A673 (cell line): ENCODE data around the gene UROS. TPM values are rescaled to one million over a fixed set of nuclear protein-coding genes. Genes with fewer than 3 reads are reported as not detected.

ENCODE experiments used
- BruUV-seq: library from RNA; stranded (reverse); fragments of 400-500 nt; replicated peaks from 2 replicates; lab custom pipeline; 2021; lab: Mats Ljungman, UMichigan
- CTCF ChIA-PET: fragments of 300-600 bp; sonication (Branson Sonifier 250); formaldehyde crosslinking; loops from one replicate; lab custom pipeline; 2022; ENCODE audit warnings: antibody characterized with exemption; lab: Charles Lee
- POLR2A ChIA-PET: fragments of 300-600 bp; sonication (Branson Sonifier 250); formaldehyde crosslinking; loops from one replicate; lab custom pipeline; 2022; ENCODE audit warnings: antibody characterized with exemption; ENCODE audit not compliant: low non-redundant PET; lab: Charles Lee
- DNase-seq: peaks from one replicate; pipeline ENCODE4 v3.0.0-alpha.2; 2015; ENCODE audit warnings: low spot score
- H3K27ac ChIP-seq: fragments of 200-600 bp; sonication (generic); 2 replicates; pipeline ENCODE4 v1.5.1; 2016; ENCODE audit warnings: mixed run types, low read depth, mild to moderate bottlenecking, mixed read lengths, antibody characterized with exemption, low read length; ENCODE audit not compliant: poor library complexity, severe bottlenecking
- H3K27me3 ChIP-seq: fragments of 200-600 bp; sonication (generic); replicated peaks from 2 replicates; pipeline ENCODE4 v1.6.1; 2017; ENCODE audit warnings: mixed run types, low read depth, mild to moderate bottlenecking, mixed read lengths, antibody characterized with exemption, low read length; ENCODE audit not compliant: insufficient read depth, poor library complexity
- H3K36me3 ChIP-seq: fragments of 200-600 bp; sonication (generic); 2 replicates; pipeline ENCODE4 v1.6.1; 2016; ENCODE audit warnings: mixed run types, mild to moderate bottlenecking, mixed read lengths, antibody characterized with exemption, low read length; ENCODE audit not compliant: insufficient read depth, poor library complexity, severe bottlenecking
- H3K4me1 ChIP-seq: fragments of 200-600 bp; sonication (generic); 2 replicates; pipeline ENCODE4 v1.6.1; 2017; ENCODE audit warnings: mixed run types, mild to moderate bottlenecking, mixed read lengths, antibody characterized with exemption, low read length; ENCODE audit not compliant: insufficient read depth, poor library complexity, severe bottlenecking
- H3K4me3 ChIP-seq: fragments of 200-600 bp; sonication (generic); 2 replicates; pipeline ENCODE4 v1.5.1; 2016; ENCODE audit warnings: low read depth, mixed run types, mild to moderate bottlenecking, mixed read lengths, low read length; ENCODE audit not compliant: poor library complexity, severe bottlenecking
- H3K9me3 ChIP-seq: fragments of 200-600 bp; sonication (generic); 2 replicates; pipeline ENCODE4 v1.6.1; 2016; ENCODE audit warnings: mixed run types, low read depth, mild to moderate bottlenecking, mixed read lengths, antibody characterized with exemption, low read length; ENCODE audit not compliant: poor library complexity, severe bottlenecking
- EZH2 ChIP-seq: fragments of 200-600 bp; sonication (generic); IDR thresholded peaks from 2 replicates; pipeline ENCODE4 v1.6.1; 2017; ENCODE audit warnings: borderline replicate concordance, low read depth, mild to moderate bottlenecking, mixed read lengths, antibody characterized with exemption, low read length; ENCODE audit not compliant: poor library complexity, severe bottlenecking
- intact Hi-C: fragments of 100-400 bp; cut with micrococcal nuclease; formaldehyde crosslinking; loops from one replicate; pipeline ENCODE4 v1.10.0; 2022; ENCODE audit not compliant: unreplicated experiment
- total RNA-seq: library from RNA; stranded (reverse); gene quantifications from 2 replicates; pipeline ENCODE4 v1.2.3, GENCODE V29; 2021
- TF ChIP-seq, protein P1 (sequence below): fragments of 300-800, 200-600 bp; sonication (generic); conservative IDR thresholded peaks from 2 replicates; pipeline ENCODE4 v1.5.1; 2017; ENCODE audit warnings: low read depth, mild to moderate bottlenecking, antibody characterized with exemption, low read length, moderate library complexity, mixed read lengths

The UROS gene
- total RNA-seq, 1 experiment from 2014 or later, result 70.7 TPM

DNA sequence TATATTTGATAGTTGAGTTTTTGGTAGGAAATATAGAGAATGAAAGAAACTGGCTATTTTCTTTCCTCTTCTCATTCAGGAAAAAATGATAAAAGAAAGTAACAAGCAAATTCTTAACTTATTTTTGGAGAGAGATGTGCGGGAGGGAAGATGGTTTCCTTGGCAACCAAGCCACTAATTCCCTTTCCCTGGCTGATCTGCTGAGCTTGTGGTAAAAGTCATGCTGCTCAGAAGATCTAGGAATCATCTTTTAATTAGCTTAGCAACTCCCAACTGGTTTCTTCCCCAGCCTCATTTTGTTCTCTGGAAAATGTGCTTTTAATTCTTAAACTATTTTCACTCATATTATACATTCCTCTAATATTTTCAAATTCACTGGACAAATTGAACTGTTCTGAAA lies 11.8 kb downstream of the UROS start:
- ChIA-PET CTCF (no interaction called here), POLR2A (no interaction called here)
- DNase-seq, result no peak
- Histone ChIP-seq H3K27me3 (no peaks in the 10 kb centered on the region), H3K4me3 (no peak overlapping the region), H3K27ac (no peak overlapping the region), H3K36me3 (peaks cover 28% of the 10 kb centered on the region), H3K4me1 (peaks cover 4% of the 10 kb centered on the region), H3K9me3 (no peaks in the 10 kb centered on the region)
- TF ChIP-seq, protein P1, sequence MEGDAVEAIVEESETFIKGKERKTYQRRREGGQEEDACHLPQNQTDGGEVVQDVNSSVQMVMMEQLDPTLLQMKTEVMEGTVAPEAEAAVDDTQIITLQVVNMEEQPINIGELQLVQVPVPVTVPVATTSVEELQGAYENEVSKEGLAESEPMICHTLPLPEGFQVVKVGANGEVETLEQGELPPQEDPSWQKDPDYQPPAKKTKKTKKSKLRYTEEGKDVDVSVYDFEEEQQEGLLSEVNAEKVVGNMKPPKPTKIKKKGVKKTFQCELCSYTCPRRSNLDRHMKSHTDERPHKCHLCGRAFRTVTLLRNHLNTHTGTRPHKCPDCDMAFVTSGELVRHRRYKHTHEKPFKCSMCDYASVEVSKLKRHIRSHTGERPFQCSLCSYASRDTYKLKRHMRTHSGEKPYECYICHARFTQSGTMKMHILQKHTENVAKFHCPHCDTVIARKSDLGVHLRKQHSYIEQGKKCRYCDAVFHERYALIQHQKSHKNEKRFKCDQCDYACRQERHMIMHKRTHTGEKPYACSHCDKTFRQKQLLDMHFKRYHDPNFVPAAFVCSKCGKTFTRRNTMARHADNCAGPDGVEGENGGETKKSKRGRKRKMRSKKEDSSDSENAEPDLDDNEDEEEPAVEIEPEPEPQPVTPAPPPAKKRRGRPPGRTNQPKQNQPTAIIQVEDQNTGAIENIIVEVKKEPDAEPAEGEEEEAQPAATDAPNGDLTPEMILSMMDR, result no peak
- intact Hi-C loops, result no loop called here
- BruUV-seq, result no TSS peak

DNA sequence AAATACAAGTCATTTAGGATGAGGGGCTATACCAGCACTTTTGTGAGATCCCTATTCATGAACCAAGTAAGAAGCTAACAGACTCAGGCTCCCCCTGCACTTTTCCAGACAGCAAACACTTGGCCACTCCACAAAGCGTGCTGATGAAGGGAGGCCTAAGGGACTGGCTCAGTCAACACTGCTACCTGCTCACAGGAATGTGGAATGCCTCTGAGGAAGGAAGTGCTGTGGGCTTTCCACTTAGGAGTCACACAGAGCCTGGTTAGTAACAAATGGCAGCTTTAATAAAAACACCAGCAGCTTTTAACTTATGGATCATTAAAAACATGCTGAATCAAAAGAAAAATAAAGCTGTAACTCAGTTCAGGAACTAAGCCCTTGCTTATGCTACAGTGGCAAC lies 15.0 kb downstream of the UROS start:
- peaks cover 4% of the 10 kb centered on the region for H3K4me1 ChIP-seq
- BruUV-seq, result no TSS peak
- H3K4me3 ChIP-seq, result no peak overlapping the region
- H3K9me3 ChIP-seq, result no peaks in the 10 kb centered on the region
- H3K27me3 ChIP-seq, result no peaks in the 10 kb centered on the region
- H3K36me3 ChIP-seq, result peaks cover 26% of the 10 kb centered on the region
- CTCF ChIA-PET, result no interaction called here
- intact Hi-C loops, result no loop called here
- no peak for DNase-seq
- POLR2A ChIA-PET, result interaction anchor here (0.6 kb wide), 1 partner anchor 19 kb away, joined by 16 read pairs; no protein-coding TSS in a partner anchor
- TF ChIP-seq, protein P1, result no peak
- TF ChIP-seq EZH2, result no peak
- H3K27ac ChIP-seq, result no peak overlapping the region

GRCh38 chr10:125802739-125803138 lies 20.3 kb downstream of the UROS start:
- no peak for TF ChIP-seq EZH2
- TF ChIP-seq, protein P1, result no peak
- ChIA-PET CTCF (no interaction called here), POLR2A (interaction anchor here (0.6 kb wide), 1 partner anchor 75 kb away, joined by 3 read pairs; no protein-coding TSS in a partner anchor)
- Histone ChIP-seq H3K4me3 (no peak overlapping the region), H3K36me3 (peaks cover 5% of the 10 kb centered on the region), H3K27me3 (no peaks in the 10 kb centered on the region), H3K9me3 (no peaks in the 10 kb centered on the region), H3K27ac (no peak overlapping the region), H3K4me1 (no peaks in the 10 kb centered on the region)
- intact Hi-C loops, result no loop called here
- BruUV-seq, result no TSS peak
- DNase-seq, result no peak
